ENCODE measurements around the gene BICRAL.

Gene BICRAL

GRCh38 chr6:42904467-42904866 is 122.6 kb downstream of the BICRAL start:
- no peak for DNase-seq

GRCh38 chr6:42907336-42907735 is 125.5 kb downstream of the BICRAL start:
- no peak for DNase-seq

DNA sequence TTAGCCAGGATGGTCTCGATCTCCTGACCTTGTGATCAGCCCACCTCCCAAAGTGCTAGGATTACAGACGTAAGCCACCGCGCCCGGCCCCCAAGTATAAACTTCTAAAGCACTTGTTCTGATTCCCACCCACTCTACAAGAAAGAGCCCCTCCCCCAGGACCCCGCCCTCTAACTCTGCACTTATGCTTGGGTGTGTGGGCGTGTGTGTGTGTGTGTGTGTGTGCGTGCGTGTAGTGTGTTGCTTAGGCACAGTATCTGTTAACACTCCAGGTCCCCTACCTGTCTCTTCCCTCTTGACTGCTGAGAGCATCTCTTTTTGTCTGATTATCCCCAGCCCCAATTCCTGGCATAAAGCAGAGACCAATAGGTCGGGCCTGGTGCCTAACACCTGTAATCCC is 128.0 kb downstream of the BICRAL start:
- no peak for DNase-seq

GRCh38 chr6:42911171-42912021 is 129.5 kb downstream of the BICRAL start:
- no peak for DNase-seq

- no peak for DNase-seq
Measured at GRCh38 chr6:42914546-42914945, 132.7 kb downstream of the BICRAL start.

DNA sequence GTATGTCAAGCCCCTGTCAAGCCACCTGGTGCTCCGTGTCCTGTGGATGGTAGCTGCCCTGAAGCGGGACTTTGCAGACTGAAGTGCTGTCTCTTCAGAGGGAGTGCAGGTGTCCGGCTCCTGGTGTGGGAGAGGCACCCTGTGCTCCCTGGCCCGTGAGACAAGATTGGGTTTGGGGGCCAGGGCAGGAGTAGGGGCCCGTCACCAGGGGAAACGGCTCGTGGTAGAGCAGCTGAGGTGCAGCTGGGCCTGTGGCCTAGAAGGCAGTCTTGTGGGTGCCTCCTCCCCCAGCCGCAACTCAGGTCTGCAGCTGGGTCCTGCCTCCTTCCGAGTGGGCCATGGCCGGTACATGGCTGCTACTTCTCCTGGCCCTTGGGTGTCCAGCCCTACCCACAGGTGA is 133.9 kb downstream of the BICRAL start, which contains the start of gene PTCRA:
Gene PTCRA, plus strand, starts transcription at position 322 of the 400 bp plus-strand sequence. Its CDS starts 17 bp downstream, at position 339.
- no peak for DNase-seq

DNA sequence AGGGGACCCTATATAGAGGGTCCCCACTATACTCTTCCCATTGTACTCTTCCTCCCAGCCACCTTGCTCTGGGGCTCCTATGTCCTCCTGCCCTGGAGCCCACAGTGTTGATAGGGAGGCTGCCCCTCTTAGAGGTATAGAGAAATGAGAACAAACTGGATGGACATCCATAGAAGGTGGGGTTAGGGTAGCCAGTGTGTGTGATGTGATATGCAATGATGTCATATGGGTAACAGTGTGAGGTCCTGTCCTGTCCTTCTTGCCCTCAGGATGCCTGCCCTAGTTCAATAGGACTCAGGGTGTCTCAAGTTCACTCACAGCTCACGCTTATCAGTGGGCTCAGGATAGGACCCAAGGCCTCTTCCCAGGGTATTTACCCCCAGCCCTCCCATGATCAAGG is 134.4 kb downstream of the BICRAL start:
- DNase-seq, result no peak
